Measurements from ENCODE around the gene JRKL. TPM values are rescaled to one million over a fixed set of nuclear protein-coding genes. Genes with fewer than 3 reads are reported as not detected.

Gene JRKL
- total RNA-seq, 2 donors from 2014 or later = 8.0 to 10.9 TPM

- H3K4me1 ChIP-seq = peaks cover 18% of the 10 kb centered on the region
- no peaks in the 10 kb centered on the region for H3K36me3 ChIP-seq
- intact Hi-C loops (cut with DNase I) = loop anchor here (2.0 kb wide), 1 partner anchor 288 kb away; no protein-coding TSS in a partner anchor
- H3K27me3 ChIP-seq = no peaks in the 10 kb centered on the region
- H3K9ac ChIP-seq (ENCODE audit: low read depth in 2 of 2, low read length in 2 of 2) = peak within 1 kb of the TSS; percentile 4 to 68
- peak within 1 kb of the TSS; percentile 69 for H3K4me3 ChIP-seq
- TF ChIP-seq CTCF (IDR thresholded peaks at IDR 0.05) = peak; percentile 94
- DNase-seq = peak; percentile 93
- peak within 1 kb of the TSS; percentile 79 for H3K27ac ChIP-seq
- H3K9me3 ChIP-seq = no peaks in the 10 kb centered on the region
Measured at GRCh38 chr11:96342961-96343711, 46.7 kb upstream of the JRKL start, which contains the start of gene MAML2. Gene MAML2, minus strand, starts transcription at chr11:96343195. Its CDS starts 1,300 bp downstream, at chr11:96341895.

GRCh38 chr11:96356848-96357247, 33.0 kb upstream of the JRKL start:
- Histone ChIP-seq H3K9ac (ENCODE audit: low read depth in 2 of 2, low read length in 2 of 2) (no peak overlapping the region), H3K4me3 (no peak overlapping the region), H3K36me3 (peaks cover 5% of the 10 kb centered on the region), H3K9me3 (no peaks in the 10 kb centered on the region), H3K27ac (no peak overlapping the region), H3K4me1 (no peaks in the 10 kb centered on the region), H3K27me3 (no peaks in the 10 kb centered on the region)
- TF ChIP-seq CTCF (IDR thresholded peaks at IDR 0.05) = no peak
- intact Hi-C loops (cut with DNase I) = loop anchor here (10.0 kb wide), 1 partner anchor 512 kb away; no protein-coding TSS in a partner anchor
- DNase-seq = no peak

- Histone ChIP-seq H3K27me3 (no peaks in the 10 kb centered on the region), H3K27ac (no peak overlapping the region), H3K4me1 (no peaks in the 10 kb centered on the region), H3K4me3 (no peak overlapping the region), H3K36me3 (peaks cover 5% of the 10 kb centered on the region), H3K9me3 (no peaks in the 10 kb centered on the region), H3K9ac (ENCODE audit: low read depth in 2 of 2, low read length in 2 of 2) (no peak overlapping the region)
- no peak for TF ChIP-seq CTCF (IDR thresholded peaks at IDR 0.05)
- intact Hi-C loops (cut with DNase I) = loop anchor here (10.0 kb wide), 1 partner anchor 513 kb away; no protein-coding TSS in a partner anchor
- no peak for DNase-seq
Measured at GRCh38 chr11:96357794-96358193, 32.0 kb upstream of the JRKL start.

GRCh38 chr11:96358321-96358720, 31.5 kb upstream of the JRKL start:
- no peak for DNase-seq
- Histone ChIP-seq H3K27me3 (no peaks in the 10 kb centered on the region), H3K4me3 (no peak overlapping the region), H3K9me3 (no peaks in the 10 kb centered on the region), H3K4me1 (no peaks in the 10 kb centered on the region), H3K36me3 (peaks cover 5% of the 10 kb centered on the region), H3K27ac (no peak overlapping the region), H3K9ac (ENCODE audit: low read depth in 2 of 2, low read length in 2 of 2) (no peak overlapping the region)
- TF ChIP-seq CTCF (IDR thresholded peaks at IDR 0.05) = no peak
- intact Hi-C loops (cut with DNase I) = loop anchor here (10.0 kb wide), 1 partner anchor 514 kb away; no protein-coding TSS in a partner anchor

- TF ChIP-seq CTCF (IDR thresholded peaks at IDR 0.05) = no peak
- no peaks in the 10 kb centered on the region for H3K4me1 ChIP-seq
- H3K27ac ChIP-seq = no peak overlapping the region
- peaks cover 5% of the 10 kb centered on the region for H3K36me3 ChIP-seq
- no peaks in the 10 kb centered on the region for H3K9me3 ChIP-seq
- H3K9ac ChIP-seq (ENCODE audit: low read depth in 2 of 2, low read length in 2 of 2) = no peak overlapping the region
- no peaks in the 10 kb centered on the region for H3K27me3 ChIP-seq
- intact Hi-C loops (cut with DNase I) = no loop called here
- H3K4me3 ChIP-seq = no peak overlapping the region
- DNase-seq = no peak
Measured at GRCh38 chr11:96361778-96362177, 28.0 kb upstream of the JRKL start.

All from colonic mucosa (tissue), 4 donors.